ENCODE data around the gene PSMG2.

The PSMG2 gene

GRCh38 chr18:12702221-12703095 lies at the start of gene PSMG2, which contains the start of gene CEP76:
Gene PSMG2 (plus strand): TSS chr18:12703042. CDS start chr18:12703108, 66 bp downstream.
Gene CEP76 (minus strand): TSS chr18:12702723. CDS start chr18:12702548, 175 bp downstream.
- DNase-seq (ENCODE audit: low spot score), result peak; percentile 99

- no peak for DNase-seq (ENCODE audit: low spot score)
These were observed 47.9 kb upstream of the PSMG2 start for GRCh38 chr18:12654971-12655370.

GRCh38 chr18:12656605-12656937 lies 46.3 kb upstream of the PSMG2 start:
- no peak for DNase-seq (ENCODE audit: low spot score)

GRCh38 chr18:12656938-12657683 lies 45.7 kb upstream of the PSMG2 start:
- peak; percentile 89 for DNase-seq (ENCODE audit: low spot score)

- DNase-seq (ENCODE audit: low spot score), result peak; percentile 95
These were observed 45.0 kb upstream of the PSMG2 start, which contains the start of gene SPIRE1 for GRCh38 chr18:12657684-12658425. Gene SPIRE1 (minus strand): TSS chr18:12658107. CDS start chr18:12657866, 241 bp downstream.

GRCh38 chr18:12658426-12659138 lies 44.3 kb upstream of the PSMG2 start:
- no peak for DNase-seq (ENCODE audit: low spot score)

- peak; percentile 73 for DNase-seq (ENCODE audit: low spot score)
These were observed 42.8 kb upstream of the PSMG2 start for GRCh38 chr18:12659904-12660605.

- DNase-seq (ENCODE audit: low spot score), result no peak
These were observed 34.8 kb upstream of the PSMG2 start for GRCh38 chr18:12668041-12668440.

- no peak for DNase-seq (ENCODE audit: low spot score)
These were observed 23.6 kb upstream of the PSMG2 start for GRCh38 chr18:12679183-12679786.

GRCh38 chr18:12686100-12686499 lies 16.7 kb upstream of the PSMG2 start:
- peak; percentile 75 for DNase-seq (ENCODE audit: low spot score)

- no peak for DNase-seq (ENCODE audit: low spot score)
These were observed 13.5 kb upstream of the PSMG2 start for GRCh38 chr18:12689256-12689850.

GRCh38 chr18:12692206-12692605 lies 10.6 kb upstream of the PSMG2 start:
- DNase-seq (ENCODE audit: low spot score), result no peak

- no peak for DNase-seq (ENCODE audit: low spot score)
These were observed 8.8 kb upstream of the PSMG2 start for GRCh38 chr18:12694032-12694431.

GRCh38 chr18:12699747-12700146 lies 3.1 kb upstream of the PSMG2 start:
- DNase-seq (ENCODE audit: low spot score), result no peak

- no peak for DNase-seq (ENCODE audit: low spot score)
These were observed 1.7 kb upstream of the PSMG2 start for GRCh38 chr18:12701161-12701560.

- DNase-seq (ENCODE audit: low spot score), result no peak
These were observed 290 bp downstream of the PSMG2 start for GRCh38 chr18:12703096-12703567.

GRCh38 chr18:12703664-12704063 lies 822 bp downstream of the PSMG2 start:
- DNase-seq (ENCODE audit: low spot score), result peak; percentile 61

- peak; percentile 81 for DNase-seq (ENCODE audit: low spot score)
These were observed 8.6 kb downstream of the PSMG2 start for GRCh38 chr18:12711446-12711845.

- no peak for DNase-seq (ENCODE audit: low spot score)
These were observed 18.8 kb downstream of the PSMG2 start for GRCh38 chr18:12721495-12722275.

Measured in D341Med (cell line).